NK-92 treated with Interleukin-12 subunit alpha and Interleukin-12 subunit beta, amount 100 ng/mL, for 24 hours (cell line): ENCODE data around the gene PPM1F.
"Not testable (repeated sequence)": the region's sequence is repeated elsewhere in the genome, so short reads cannot be mapped to it uniquely, and the experiment has no call there.

Experiments
- DNase-seq: peaks from one replicate; lab custom pipeline; 2025; lab: John Stamatoyannopoulos, UW

PPM1F gene

DNA sequence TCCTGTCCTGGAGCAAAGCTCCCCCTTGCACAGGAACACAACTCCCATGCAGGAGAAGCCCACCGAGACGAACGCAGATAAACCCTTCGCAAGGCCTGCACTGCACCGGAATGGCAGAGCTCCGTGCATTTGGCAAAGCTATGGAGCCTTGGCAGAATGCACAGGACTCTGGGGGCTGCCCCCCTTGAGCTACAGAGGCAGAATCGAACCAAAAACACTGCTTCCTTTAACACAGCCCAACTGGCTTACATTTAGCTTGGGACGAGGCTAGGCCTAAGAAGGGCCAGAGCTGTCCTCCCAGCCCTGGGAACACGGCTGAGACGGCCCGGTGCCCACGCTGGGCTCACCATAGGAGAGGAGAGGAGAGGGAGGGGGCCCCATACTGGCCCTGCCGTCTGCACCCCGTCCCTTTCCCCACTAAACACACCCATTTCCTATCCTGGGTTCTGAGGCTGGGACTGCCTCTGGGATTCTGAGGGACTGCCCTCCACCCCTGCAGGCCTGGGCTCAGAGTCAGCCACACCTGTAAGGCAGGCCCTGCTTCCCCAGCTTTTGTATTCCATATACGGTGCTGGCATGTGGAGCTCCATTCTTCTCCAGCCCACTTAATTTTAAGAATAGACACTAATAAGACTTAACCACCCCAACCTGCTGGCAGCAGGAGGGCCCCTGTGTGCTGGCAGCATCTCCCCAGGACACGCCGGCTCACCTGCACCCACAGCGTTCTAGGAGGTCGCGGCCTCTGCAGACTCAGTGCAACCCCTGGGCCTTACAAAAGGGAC, 32.9 kb downstream of the PPM1F start:
- no peak for DNase-seq

GRCh38 chr22:21918466-21919185, 34.0 kb downstream of the PPM1F start:
- no peak for DNase-seq

DNA sequence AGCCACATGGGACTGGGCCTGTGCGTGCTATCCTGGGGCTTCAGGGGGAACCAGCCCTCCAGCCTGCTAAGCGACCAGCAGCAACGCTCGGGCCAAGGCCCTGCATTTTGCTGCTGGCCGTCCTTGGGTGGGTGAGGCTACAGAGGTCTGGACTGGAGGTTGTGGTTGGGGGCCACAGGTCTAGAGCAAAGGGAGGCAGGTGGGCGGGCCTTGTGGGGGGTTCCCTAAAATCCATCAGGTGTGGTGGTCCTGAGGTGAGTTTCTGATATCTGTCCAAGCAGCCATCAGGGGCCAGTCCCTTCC, 34.7 kb downstream of the PPM1F start:
- no peak for DNase-seq

GRCh38 chr22:21917181-21917958, 35.3 kb downstream of the PPM1F start:
- DNase-seq: no peak

- no peak for DNase-seq
Observed at GRCh38 chr22:21916309-21916918, 36.2 kb downstream of the PPM1F start.

GRCh38 chr22:21915624-21916308, 36.9 kb downstream of the PPM1F start:
- no peak for DNase-seq

DNA sequence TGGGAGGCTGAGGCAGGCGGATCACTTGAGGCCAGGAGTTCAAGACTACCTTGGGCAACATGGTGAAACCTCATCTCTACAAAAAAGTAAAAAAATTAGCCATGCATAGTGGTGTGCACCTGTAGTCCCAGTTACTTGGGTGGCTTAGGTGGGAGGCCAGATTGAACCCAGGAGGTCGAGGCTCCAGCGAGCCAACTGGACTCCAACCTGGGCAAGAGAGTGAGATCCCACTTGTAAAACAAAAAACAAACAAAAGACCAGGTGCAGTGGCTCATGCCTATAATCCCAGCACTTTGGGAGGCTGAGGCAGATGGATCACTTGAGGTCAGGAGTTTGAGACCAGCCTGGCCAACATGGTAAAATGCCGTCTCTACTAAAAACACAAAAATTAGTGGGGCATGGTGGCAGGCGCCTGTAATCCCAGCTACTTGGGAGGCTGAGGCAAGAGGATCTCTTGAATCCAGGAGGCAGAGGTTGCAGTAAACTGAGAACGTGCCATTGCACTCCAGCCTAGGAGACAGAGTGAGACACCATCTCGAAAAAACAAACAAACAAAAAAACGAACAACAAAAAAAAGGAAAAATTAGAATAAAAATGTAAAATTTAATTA, 38.5 kb downstream of the PPM1F start:
- not testable (repeated sequence) for DNase-seq

GRCh38 chr22:21910367-21910766, 42.3 kb downstream of the PPM1F start:
- not testable (repeated sequence) for DNase-seq

DNA sequence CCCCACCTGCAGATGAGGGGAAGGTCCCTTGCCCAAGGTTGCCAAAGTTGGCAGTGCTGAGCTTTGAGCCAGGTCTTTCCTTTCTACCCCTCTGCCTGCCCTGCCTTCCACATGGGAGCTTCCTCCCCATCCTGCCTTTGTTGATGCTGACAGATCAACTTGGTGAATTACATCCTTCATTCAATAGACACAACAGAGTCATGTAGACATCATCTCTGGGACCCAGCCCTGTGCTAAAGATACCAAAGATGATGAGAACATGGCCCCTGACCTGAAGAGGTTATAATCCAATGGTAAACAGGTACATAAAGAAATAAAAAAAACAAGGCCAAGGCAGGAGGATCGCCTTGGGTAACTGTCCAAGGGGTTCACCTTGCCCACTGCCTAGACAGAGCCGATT, 42.8 kb downstream of the PPM1F start:
- DNase-seq: no peak

- no peak for DNase-seq
Observed at GRCh38 chr22:21907638-21908522, 44.8 kb downstream of the PPM1F start.

GRCh38 chr22:21905234-21905633, 47.4 kb downstream of the PPM1F start:
- not testable (repeated sequence) for DNase-seq

DNA sequence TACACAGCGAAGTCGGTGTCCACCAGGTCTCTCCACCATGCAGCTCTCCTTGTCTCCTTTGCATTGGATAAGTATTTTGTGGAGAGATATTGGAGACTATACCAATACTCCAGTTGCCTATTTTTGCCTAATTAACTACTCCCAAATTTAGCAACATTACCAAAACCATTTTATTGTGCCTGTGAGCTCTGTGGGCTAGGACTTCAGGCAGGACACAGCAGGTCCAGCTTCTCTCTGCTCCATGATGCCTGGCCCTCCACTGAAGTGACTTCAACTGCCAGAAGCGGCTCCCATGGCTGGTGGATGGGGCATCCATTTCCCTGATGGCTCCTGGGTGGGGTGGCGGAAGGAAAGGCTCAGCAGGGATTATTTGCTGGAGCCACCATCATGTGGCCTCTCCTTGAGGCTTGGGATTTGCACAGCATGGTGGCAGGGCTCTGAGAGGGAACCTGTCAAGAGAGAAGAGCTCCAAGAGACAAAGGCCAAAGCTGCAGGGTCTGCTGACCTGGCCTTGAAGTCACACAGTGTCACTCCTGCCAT, 48.3 kb downstream of the PPM1F start:
- no peak for DNase-seq

DNA sequence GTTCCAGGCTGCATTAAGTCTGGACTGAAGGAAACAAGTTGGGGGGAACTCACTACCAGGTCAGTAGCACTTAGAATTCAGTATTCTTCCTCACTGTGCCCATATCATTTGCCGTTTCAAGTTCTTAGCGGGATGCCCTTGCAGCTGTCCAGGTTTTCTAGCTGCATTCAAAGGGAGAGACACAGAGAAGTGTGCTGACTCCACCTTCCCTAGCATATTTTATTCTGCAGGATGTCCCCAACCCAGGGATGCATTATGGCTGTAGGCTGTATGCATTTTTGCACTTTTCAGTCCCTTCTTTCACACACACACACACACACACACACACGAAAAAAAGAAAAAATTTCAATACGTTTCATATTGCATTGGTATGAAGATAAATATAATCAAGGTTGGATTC, 49.4 kb downstream of the PPM1F start:
- no peak for DNase-seq

- DNase-seq: no peak
Observed at GRCh38 chr22:21902296-21903087, 50.2 kb downstream of the PPM1F start.

- DNase-seq: no peak
Observed at GRCh38 chr22:21898354-21898896, 54.2 kb downstream of the PPM1F start.

- DNase-seq: no peak
Observed at GRCh38 chr22:21896951-21897513, 55.6 kb downstream of the PPM1F start.

GRCh38 chr22:21896275-21896674, 56.4 kb downstream of the PPM1F start:
- DNase-seq: not testable (repeated sequence)

GRCh38 chr22:21894799-21895198, 57.8 kb downstream of the PPM1F start:
- DNase-seq: no peak
